ENCODE measurements around the gene LATS1. TPM values are rescaled to one million over a fixed set of nuclear protein-coding genes. Genes with fewer than 3 reads are reported as not detected.
A peak's percentile ranks its signal among the peaks of the same experiment; 100 is the strongest.

The LATS1 gene
- total RNA-seq, result 100 to 1,000 TPM in 1 of 5 donors, 10 to 100 TPM in 4; 10.7 to 109 (median 28.4) TPM
- polyA plus RNA-seq, result 1 to 10 TPM; 3.8 to 5.0 (median 4.1) TPM
- long read RNA-seq, donor 1, full-length matches to known transcripts, result 2 of 2 reads
- long read RNA-seq, donor 1, partial matches to known transcripts, result 0 of 2 reads
- long read RNA-seq, donor 1, other reads (novel, unspliced or antisense), result 0 of 2 reads
- long read RNA-seq, donor 2, full-length matches to known transcripts, result 6 of 15 reads
- long read RNA-seq, donor 2, partial matches to known transcripts, result 9 of 15 reads
- long read RNA-seq, donor 2, other reads (novel, unspliced or antisense), result 0 of 15 reads
- long read RNA-seq, donor 3, full-length matches to known transcripts, result 5 of 5 reads
- long read RNA-seq, donor 3, partial matches to known transcripts, result 0 of 5 reads
- long read RNA-seq, donor 3, other reads (novel, unspliced or antisense), result 0 of 5 reads
- long read RNA-seq, donor 4, result 0 reads
- long read RNA-seq, donor 5, full-length matches to known transcripts, result 9 of 9 reads
- long read RNA-seq, donor 5, partial matches to known transcripts, result 0 of 9 reads
- long read RNA-seq, donor 5, other reads (novel, unspliced or antisense), result 0 of 9 reads
- long read RNA-seq, donor 6, full-length matches to known transcripts, result 10 of 22 reads
- long read RNA-seq, donor 6, partial matches to known transcripts, result 12 of 22 reads
- long read RNA-seq, donor 6, other reads (novel, unspliced or antisense), result 0 of 22 reads
- long read RNA-seq, donor 7, transcript LATS1-202 (4 exons, 2,567 nt), result major isoform, 5 of 10 reads
- long read RNA-seq, donor 7, partial matches to known transcripts, result 5 of 10 reads
- long read RNA-seq, donor 7, other reads (novel, unspliced or antisense), result 0 of 10 reads
- long read RNA-seq, donor 8, full-length matches to known transcripts, result 5 of 5 reads
- long read RNA-seq, donor 8, partial matches to known transcripts, result 0 of 5 reads
- long read RNA-seq, donor 8, other reads (novel, unspliced or antisense), result 0 of 5 reads
- long read RNA-seq, donor 9, partial matches to known transcripts, result 0 of 4 reads
- long read RNA-seq, donor 9, other reads (novel, unspliced or antisense), result 0 of 4 reads
- long read RNA-seq, donor 10, partial matches to known transcripts, result 0 of 2 reads
- long read RNA-seq, donor 10, other reads (novel, unspliced or antisense), result 0 of 2 reads

GRCh38 chr6:149717588-149718458 lies at the start of gene LATS1:
Gene LATS1 (minus strand): TSS chr6:149718101. CDS start chr6:149702126, 15,975 bp downstream.
- TF ChIP-seq EP300 (IDR thresholded peaks at IDR 0.05) (no peak), POLR2AphosphoS5 (IDR thresholded peaks at IDR 0.05) (peak; percentile 79 to 86 (median 86)), POLR2A (IDR thresholded peaks at IDR 0.05) (peak in 2 of 4 donors; percentile 8 to 69)
- TF ChIP-seq, protein P1, sequence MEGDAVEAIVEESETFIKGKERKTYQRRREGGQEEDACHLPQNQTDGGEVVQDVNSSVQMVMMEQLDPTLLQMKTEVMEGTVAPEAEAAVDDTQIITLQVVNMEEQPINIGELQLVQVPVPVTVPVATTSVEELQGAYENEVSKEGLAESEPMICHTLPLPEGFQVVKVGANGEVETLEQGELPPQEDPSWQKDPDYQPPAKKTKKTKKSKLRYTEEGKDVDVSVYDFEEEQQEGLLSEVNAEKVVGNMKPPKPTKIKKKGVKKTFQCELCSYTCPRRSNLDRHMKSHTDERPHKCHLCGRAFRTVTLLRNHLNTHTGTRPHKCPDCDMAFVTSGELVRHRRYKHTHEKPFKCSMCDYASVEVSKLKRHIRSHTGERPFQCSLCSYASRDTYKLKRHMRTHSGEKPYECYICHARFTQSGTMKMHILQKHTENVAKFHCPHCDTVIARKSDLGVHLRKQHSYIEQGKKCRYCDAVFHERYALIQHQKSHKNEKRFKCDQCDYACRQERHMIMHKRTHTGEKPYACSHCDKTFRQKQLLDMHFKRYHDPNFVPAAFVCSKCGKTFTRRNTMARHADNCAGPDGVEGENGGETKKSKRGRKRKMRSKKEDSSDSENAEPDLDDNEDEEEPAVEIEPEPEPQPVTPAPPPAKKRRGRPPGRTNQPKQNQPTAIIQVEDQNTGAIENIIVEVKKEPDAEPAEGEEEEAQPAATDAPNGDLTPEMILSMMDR (IDR thresholded peaks at IDR 0.05), result no peak
- intact Hi-C loops (cut with DNase I; ENCODE audit: low total_unique reads), result loop anchor here (10.0 kb wide), 1 partner anchor 173 kb away; the partner anchor contains the start of gene PPIL4
- WGBS, 5 donors, result 0 to 1% (median 0%) methylated on average over 31 to 82 of the region's 82 CpGs

DNA sequence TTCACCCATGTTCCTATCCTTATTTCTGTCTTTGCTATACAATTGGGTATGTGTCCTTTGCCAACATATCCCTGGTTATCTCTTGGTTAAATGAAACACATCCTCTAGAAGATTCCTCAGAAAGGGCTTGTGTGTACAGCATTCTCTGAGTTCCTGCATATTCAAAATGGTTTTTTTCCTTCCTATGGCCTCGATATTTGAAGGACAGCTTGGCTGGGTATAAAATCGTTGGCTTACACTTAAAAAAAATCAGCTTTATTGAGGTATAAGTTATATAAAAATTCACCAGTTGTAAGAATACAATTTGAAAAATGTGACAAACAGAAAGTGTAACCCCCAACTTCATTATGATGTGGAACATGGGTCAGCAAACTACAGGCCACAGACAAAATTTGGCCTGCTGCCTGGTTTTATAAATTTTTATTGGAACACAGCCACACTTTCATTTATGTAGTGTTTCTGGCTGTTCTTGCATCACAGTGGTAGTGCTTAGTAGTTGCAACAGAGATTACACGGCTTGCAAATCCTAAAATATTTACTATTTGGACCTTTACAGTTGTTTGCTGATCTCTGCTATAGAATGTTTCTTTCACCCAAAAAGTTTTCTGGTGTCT lies 48.4 kb upstream of the LATS1 start:
- TF ChIP-seq, protein P1 (IDR thresholded peaks at IDR 0.05), result no peak
- TF ChIP-seq EP300 (IDR thresholded peaks at IDR 0.05) (no peak), POLR2A (IDR thresholded peaks at IDR 0.05) (no peak), POLR2AphosphoS5 (IDR thresholded peaks at IDR 0.05) (no peak)
- intact Hi-C loops (cut with DNase I; ENCODE audit: low total_unique reads), result no loop called here
- Histone ChIP-seq H3K27ac (peak overlapping the region in 1 of 5 donors; percentile 56), H3K27me3 (no peaks in the 10 kb centered on the region), H3K4me1 (peaks cover 0 to 15% (median 7%) of the 10 kb centered on the region in 4 donors), H3K36me3 (peaks cover 0 to 25% (median 21%) of the 10 kb centered on the region in 4 donors), H3K4me3 (no peak overlapping the region), H3K9me3 (no peaks in the 10 kb centered on the region)
- WGBS, 5 donors, result 40 to 85% (median 54%) methylated on average over 3 of the region's 3 CpGs
- peak; percentile 26 to 48 for DNase-seq

More at GRCh38 chr6:149717588-149718458, at the start of gene LATS1:
- peak within 1 kb of the TSS; percentile 98 to 100 (median 98) for H3K27ac ChIP-seq
- no peaks in the 10 kb centered on the region for H3K27me3 ChIP-seq
- H3K4me1 ChIP-seq, result peaks cover 19 to 53% (median 31%) of the 10 kb centered on the region in 4 donors
- H3K36me3 ChIP-seq, result peaks cover 0 to 3% (median under 1%) of the 10 kb centered on the region in 4 donors
- peak within 1 kb of the TSS; percentile 62 to 93 (median 78) for H3K4me3 ChIP-seq
- no peaks in the 10 kb centered on the region for H3K9me3 ChIP-seq
- DNase-seq, result peak; percentile 92 to 96

DNA sequence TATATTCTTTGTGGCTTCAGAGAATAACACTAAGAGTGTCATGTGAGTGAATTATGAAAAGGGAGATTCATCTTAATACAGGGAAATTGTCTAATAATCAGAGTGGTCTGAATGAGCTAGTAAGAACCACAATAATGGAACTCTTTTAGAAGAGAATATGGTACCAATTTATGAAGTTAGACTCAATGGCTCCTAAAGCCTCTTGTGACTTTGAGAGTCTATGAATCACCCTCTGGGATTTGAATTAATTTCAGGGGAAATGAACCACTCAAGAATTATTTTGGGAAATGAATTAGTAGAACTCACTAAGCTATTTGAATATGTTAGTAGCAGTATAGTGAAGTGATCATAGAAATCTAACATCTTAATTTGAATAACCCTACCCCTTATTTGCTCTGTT lies 46.0 kb upstream of the LATS1 start:
- intact Hi-C loops (cut with DNase I; ENCODE audit: low total_unique reads), result no loop called here
- Histone ChIP-seq H3K4me3 (no peak overlapping the region), H3K27me3 (no peaks in the 10 kb centered on the region), H3K9me3 (no peaks in the 10 kb centered on the region), H3K4me1 (peaks cover 0 to 15% (median 7%) of the 10 kb centered on the region in 4 donors), H3K27ac (no peak overlapping the region), H3K36me3 (peaks cover 0 to 38% (median 37%) of the 10 kb centered on the region in 4 donors)
- no peak for DNase-seq
- TF ChIP-seq EP300 (IDR thresholded peaks at IDR 0.05), result no peak
- TF ChIP-seq, protein P1 (IDR thresholded peaks at IDR 0.05), result no peak
- TF ChIP-seq POLR2A (IDR thresholded peaks at IDR 0.05), result no peak
- TF ChIP-seq POLR2AphosphoS5 (IDR thresholded peaks at IDR 0.05), result no peak
